ENCODE data around the gene DHCR7.

The DHCR7 gene

GRCh38 chr11:71408826-71409225 lies 39.4 kb downstream of the DHCR7 start:
- no peak for DNase-seq (ENCODE audit: low spot score)

DNA sequence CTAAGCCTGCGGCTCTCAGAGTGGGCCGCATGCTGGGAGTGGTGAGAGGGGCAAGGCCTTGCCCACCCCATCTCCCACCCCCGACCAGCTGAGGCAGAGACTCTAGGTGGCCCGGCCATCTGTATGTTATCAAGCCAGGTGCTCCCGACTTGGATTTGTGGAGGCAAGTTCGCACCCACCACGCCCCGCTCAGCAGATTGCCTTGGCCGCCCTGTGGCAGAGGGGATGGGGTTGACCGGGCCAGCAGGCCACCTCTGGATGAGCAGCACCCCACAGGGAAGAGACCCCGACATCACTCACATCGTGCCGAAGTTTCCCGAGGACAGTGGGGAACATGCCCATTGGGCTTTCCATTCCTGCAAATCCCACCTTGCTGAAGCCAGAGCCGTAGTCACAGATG lies 40.8 kb downstream of the DHCR7 start:
- no peak for DNase-seq (ENCODE audit: low spot score)

- no peak for DNase-seq (ENCODE audit: low spot score)
Measured at GRCh38 chr11:71406681-71407080, 41.5 kb downstream of the DHCR7 start.

- DNase-seq (ENCODE audit: low spot score), result no peak
Measured at GRCh38 chr11:71404209-71404608, 44.0 kb downstream of the DHCR7 start.

DNA sequence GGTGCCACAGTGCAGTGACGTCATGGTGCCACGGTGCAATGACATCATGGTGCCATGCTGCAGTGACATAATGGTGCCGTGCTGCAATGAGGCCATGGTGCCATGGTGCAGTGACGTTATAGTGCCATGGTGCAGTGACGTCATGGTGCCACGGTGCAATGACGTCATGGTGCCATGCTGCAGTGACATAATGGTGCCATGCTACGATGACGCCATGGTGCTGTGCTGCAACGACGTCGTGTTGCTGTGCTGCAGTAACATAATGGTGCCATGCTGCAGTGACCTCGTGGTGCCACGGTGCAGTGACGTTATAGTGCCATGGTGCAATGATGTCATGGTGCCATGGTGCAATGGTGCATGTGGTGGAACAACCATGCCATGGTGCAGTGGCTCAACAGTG lies 45.3 kb downstream of the DHCR7 start:
- no peak for DNase-seq (ENCODE audit: low spot score)

GRCh38 chr11:71400216-71400615 lies 48.0 kb downstream of the DHCR7 start:
- DNase-seq (ENCODE audit: low spot score), result no peak

- no peak for DNase-seq (ENCODE audit: low spot score)
Measured at GRCh38 chr11:71399341-71399740, 48.9 kb downstream of the DHCR7 start.

- DNase-seq (ENCODE audit: low spot score), result no peak
Measured at GRCh38 chr11:71397961-71398360, 50.2 kb downstream of the DHCR7 start.

- DNase-seq (ENCODE audit: low spot score), result no peak
Measured at GRCh38 chr11:71397331-71397860, 50.8 kb downstream of the DHCR7 start.

- no peak for DNase-seq (ENCODE audit: low spot score)
Measured at GRCh38 chr11:71396548-71397123, 51.6 kb downstream of the DHCR7 start.

DNA sequence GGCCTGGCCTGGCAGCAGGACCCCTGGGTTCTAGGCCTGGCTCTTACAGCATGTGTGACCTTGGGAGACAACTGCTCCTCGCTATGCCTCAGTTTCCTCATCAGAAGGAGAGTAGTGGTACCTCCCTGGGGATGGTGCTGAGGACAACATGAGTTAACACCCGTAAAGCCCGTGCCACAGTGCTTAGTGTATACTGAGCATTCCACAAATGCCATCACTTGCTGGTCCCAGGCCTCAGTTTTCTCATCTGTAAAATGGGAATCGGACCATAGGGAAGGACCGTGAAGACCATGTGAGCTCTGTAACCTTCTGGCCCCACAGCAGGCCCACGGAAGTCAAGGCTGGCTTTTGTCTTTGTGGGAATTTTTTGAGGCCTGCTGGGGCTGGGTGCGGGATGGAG lies 52.4 kb downstream of the DHCR7 start:
- DNase-seq (ENCODE audit: low spot score), result no peak

DNA sequence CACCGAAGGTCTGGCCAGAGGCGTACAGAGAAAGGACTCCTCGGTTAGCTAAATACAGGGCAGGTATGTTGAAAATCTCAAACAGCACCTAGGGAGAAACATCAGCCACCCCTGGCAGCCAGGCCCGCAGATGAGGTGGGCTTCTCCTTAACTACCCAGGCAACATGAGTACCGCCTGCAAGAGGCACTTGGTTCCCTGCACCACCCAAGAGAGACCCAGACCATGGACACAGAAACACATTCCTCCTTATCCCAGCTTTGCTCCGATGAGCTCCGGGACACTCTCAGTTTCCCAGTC lies 53.0 kb downstream of the DHCR7 start:
- no peak for DNase-seq (ENCODE audit: low spot score)

GRCh38 chr11:71393283-71393682 lies 54.9 kb downstream of the DHCR7 start:
- no peak for DNase-seq (ENCODE audit: low spot score)

- no peak for DNase-seq (ENCODE audit: low spot score)
Measured at GRCh38 chr11:71391796-71392195, 56.4 kb downstream of the DHCR7 start.

- DNase-seq (ENCODE audit: low spot score), result no peak
Measured at GRCh38 chr11:71391352-71391751, 56.8 kb downstream of the DHCR7 start.

DNA sequence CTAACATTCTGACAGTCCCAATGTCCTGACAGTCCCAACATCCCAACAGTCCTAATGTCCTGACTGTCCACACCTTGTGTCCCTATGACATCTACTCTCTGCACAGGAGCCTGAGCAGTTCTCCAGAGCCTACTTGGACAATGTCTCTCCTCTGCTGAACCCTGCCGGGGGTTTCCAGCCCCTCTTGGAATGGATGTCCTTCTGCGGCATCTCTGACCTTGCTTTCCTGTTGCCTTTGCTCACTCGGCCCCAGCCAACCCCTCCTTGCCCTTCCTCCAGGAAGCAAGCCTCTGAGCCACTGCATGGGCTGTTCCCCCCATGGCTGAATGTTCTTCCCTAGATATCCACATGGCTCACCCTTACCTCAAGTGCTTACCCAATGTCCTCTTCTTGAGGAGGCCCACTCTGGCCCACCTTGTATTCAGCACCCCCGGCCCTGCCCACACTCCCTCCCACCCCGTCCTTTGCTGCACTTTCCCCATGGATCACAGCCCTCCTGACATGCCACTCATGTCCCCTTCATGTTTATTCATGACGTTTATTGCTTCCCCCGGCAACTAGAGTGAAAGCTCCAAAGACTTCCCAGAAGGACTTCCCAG lies 59.5 kb downstream of the DHCR7 start:
- no peak for DNase-seq (ENCODE audit: low spot score)

DNA sequence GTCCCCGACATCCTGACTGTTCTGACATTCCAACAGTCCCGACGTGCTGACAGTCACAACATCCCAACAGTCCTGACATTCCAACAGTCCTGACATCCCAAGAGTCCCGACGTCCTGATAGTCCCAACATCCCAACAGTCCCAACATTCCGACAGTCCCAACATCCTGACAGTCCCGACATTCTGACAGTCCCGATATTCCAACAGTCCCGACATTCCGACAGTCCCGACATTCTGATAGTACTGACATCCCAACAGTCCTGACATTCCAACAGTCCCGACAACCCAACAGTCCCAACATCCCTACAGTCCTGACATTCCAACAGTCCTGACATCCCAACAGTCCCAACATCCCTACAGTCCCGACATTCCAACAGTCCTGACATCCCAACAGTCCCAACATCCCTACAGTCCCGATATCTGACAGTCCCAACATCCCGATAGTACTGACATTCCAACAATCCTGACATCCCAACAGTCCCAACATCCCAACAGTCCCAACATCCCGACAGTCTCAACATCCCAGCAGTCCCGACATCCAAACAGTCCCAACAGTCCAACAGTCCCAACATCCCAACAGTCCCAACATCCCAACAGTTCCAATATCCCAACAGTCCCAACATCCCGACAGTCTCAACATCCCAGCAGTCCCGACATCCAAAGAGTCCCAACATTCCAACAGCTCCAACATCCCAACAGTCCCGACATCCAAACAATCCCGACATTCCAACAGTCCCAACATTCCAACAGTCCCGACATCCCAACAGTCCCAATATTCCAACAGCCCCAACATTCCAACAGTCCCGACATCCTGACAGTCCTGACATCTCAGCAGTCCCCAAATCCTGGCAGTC lies 60.2 kb downstream of the DHCR7 start:
- DNase-seq (ENCODE audit: low spot score), result no peak

GRCh38 chr11:71387200-71387599 lies 61.0 kb downstream of the DHCR7 start:
- DNase-seq (ENCODE audit: low spot score), result no peak

DNA sequence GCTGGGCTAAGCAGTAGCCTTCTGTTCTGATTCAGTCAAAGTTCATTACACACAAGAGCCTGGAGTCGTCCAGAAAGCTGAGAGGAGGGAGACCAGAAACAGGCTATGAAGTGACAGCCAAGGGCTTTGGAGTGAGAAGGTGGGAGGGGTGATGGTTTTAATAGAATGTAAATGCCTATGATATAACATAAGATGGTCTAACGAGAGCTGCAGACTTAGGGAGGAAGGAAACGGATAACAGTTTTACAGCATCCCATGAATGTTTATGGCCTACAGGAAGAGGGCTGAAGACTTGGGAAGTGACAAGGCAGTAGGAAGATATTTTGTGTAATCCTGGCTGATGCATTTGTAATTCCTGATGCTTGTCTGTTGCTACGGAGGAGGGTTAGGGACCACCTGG lies 62.0 kb downstream of the DHCR7 start:
- no peak for DNase-seq (ENCODE audit: low spot score)

DNA sequence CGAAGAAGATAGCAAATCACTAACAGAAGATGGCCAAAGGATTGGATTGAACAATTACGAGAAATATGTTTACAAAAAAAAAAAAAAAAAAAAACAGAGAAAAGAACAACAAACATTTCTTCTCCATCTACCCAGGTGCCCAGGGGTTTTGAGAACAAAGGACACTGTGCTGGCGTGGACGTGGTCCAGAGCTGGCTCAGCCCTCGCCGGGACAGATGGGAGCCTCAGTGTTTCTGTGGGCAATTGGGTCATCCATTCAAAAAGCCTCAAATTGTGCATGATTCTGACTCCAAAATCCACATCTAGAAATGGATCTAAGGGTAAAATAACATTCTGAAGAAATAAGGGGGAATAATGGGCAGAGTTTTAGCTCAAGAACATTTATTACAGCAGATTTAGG lies 63.1 kb downstream of the DHCR7 start:
- DNase-seq (ENCODE audit: low spot score), result no peak

DNA sequence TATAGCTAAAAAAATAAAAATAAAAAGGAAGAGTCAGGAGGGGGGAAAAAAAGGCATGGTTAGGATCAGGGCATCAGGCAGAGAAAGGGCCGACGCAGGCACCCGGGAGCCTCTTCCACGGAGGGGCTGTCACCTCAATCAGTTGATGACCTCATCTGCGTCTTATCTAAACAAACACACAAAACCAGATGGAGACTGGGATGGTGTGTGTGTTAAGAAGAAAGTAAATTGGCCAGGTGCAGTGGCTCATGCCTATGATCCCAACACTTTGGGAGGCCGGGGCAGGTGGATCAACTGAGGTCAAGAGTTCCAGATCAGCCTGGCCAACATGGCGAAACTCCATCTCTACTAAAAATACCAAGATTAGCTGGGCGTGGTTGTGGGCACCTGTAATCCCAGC lies 63.6 kb downstream of the DHCR7 start:
- no peak for DNase-seq (ENCODE audit: low spot score)

All from CD4-positive, alpha-beta T cell treated with Interleukin-15 for 4 hours (primary cell).